HG03196 (cell line): ENCODE measurements around the gene CBX1.
A peak's percentile ranks its signal among the peaks of the same experiment; 100 is the strongest.
"Not testable (repeated sequence)": the region's sequence is repeated elsewhere in the genome, so short reads cannot be mapped to it uniquely, and the experiment has no call there.

ENCODE experiments used
- ATAC-seq: cut with Tn5 transposase; IDR thresholded peaks from one replicate; pipeline ENCODE4 v1.9.1; 2021; ENCODE audit not compliant: unreplicated experiment

The CBX1 gene

DNA sequence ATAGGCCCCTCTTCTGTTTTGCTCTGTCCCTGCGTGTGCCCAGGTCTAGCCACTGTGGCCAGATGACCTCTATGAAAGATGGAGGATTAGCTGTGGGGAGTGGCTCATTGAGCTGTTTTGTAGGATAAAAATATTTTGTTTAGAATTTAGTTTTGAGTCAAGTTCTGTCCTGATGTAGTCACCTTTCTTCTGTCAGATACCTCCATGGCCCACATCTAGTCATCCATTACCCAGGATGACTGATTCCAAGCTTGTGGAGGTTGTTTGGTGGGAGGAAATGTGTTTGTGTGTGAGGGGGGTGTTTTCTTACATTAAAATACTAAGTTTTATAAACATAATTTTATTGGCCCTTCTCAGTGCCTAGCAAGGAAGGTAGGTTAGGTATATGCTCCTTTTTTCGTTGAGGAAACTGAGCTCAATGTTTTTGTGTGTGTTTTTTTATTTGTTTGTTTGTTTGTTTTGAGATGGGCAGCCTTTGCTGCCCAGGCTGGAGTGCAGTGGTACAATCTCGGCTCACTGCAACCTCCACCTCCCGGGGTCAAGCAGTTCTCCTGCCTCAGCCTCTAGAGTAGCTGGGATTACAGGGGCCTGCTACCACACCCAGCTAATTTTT, 22.6 kb upstream of the CBX1 start:
- ATAC-seq = no peak

DNA sequence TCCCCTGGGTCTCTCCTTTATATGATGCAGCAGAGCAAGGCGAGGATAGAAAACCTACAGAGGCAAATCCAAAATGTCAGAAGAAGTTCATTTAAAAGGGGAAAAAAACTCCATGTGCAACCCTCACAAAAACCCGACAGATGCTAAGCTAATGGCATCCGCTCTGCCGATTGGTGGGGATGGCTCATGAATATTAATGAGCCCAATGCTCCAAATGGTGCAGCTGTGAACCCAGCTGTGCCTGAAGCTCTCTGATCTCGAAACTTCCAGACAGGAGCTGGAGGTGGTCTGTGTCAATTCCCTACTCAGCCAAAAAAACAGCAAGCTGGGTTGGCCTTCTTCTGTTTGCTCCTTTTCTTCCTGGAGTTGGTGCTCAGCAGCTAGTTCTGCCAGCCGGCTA, 21.8 kb upstream of the CBX1 start:
- no peak for ATAC-seq

DNA sequence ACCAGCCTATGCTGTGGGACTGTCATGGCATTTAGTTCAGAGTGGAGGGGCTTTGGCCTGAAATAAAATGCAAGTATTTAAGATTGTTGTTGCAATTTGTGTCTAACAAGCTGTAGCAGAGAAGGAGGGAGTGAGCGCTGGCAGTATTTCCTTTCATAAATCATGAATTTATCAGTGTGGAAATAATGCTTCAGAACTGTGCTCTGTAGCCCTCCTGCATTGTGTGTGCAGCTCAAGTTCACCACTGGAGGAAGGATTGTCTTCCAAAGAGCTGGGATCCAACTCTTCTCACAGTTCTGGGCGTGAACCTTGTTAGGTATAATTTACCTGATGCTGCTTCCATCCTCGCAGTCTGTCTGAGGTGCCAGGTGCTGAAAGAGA, 21.4 kb upstream of the CBX1 start:
- no peak for ATAC-seq

DNA sequence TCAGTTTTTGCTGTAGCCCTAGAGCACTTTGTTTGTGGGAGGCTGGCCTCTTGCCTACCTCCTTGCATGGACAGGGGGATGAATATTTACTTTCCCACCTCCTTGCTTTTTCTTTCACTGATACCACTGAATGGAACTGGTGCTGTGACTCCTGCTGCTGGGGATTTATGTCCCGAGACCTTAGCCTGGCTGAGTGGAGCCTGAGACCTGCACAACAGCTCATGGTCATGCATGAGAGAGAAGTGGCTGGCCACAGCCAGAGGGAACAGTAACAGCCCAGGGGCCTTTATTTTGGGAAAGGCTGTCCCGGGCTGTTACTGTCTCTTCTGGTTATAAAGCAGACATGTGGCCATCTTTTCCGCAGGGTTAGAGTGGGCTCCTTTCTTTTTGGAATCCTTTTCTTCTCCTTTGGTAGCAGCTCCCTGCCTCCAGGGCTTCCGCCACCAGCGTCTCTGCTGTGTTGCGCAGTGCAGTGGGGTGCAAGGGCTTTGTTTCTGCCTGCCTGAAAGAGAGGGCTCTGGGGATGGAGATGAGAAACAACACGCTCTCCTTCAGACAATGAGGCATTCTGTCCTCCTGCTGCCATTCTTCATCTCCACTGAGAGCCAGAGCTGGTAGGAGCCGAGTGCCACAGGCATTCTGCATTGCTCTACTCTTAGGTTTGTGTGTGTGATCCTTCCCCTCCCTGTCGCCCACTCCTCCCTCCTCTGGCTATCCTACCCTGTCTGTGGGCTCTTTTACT, 20.8 kb upstream of the CBX1 start:
- ATAC-seq = no peak

DNA sequence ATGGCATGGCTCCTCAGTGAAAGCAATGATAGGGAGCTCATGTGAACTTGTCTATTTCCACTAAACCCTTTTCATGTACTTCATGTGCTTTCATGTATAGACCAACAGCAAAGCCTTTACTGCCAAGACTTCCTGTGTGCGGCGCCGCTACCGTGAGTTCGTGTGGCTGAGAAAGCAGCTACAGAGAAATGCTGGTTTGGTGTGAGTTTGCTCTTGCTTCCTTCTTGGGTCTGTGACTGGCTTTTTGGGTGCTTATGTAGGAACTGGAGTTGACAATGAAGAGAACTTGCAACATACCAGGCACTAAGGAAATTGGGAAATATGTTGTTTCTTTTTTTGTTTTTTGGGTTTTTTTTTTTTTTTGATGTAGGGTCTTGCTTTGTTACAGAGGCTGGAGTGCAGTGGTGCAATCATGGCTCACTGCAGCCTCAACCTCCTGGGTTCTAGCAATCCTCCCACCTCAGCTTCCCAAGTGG, 12.0 kb upstream of the CBX1 start:
- peak; percentile 38 for ATAC-seq

DNA sequence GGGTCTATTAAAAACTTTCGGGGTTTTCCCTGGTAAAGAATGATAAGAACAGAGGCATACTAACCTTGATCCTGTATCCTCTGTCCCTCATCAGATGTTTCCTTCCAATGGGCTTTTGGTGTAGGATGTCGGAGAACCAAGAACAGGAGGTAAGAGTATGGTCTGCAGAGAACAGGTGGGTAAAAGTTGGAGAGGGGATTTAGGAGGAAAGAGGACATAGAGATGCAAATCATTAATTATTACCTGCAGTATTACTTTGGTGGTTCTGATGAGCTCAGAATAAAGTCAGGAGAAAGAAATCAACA, 10.6 kb upstream of the CBX1 start:
- no peak for ATAC-seq

DNA sequence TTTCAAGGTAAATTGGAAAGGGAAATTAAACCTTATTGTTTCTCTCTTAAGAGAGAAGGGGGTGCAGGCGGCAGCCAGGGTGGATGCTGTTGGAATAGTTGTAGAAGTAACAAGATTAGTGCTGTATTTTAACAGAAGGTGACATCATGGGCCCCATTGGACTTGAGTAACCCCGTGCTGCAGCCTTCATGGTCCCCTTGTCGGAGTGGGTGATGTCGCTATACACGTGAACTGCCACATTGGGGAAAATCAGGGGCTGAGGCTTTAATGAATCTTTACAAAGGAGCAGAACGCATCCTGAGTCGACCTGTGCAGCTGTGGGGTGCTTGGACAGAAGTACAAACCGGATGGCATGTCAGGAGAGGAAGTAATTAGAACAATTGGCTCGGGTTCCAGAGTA, 9.5 kb upstream of the CBX1 start:
- ATAC-seq = no peak

DNA sequence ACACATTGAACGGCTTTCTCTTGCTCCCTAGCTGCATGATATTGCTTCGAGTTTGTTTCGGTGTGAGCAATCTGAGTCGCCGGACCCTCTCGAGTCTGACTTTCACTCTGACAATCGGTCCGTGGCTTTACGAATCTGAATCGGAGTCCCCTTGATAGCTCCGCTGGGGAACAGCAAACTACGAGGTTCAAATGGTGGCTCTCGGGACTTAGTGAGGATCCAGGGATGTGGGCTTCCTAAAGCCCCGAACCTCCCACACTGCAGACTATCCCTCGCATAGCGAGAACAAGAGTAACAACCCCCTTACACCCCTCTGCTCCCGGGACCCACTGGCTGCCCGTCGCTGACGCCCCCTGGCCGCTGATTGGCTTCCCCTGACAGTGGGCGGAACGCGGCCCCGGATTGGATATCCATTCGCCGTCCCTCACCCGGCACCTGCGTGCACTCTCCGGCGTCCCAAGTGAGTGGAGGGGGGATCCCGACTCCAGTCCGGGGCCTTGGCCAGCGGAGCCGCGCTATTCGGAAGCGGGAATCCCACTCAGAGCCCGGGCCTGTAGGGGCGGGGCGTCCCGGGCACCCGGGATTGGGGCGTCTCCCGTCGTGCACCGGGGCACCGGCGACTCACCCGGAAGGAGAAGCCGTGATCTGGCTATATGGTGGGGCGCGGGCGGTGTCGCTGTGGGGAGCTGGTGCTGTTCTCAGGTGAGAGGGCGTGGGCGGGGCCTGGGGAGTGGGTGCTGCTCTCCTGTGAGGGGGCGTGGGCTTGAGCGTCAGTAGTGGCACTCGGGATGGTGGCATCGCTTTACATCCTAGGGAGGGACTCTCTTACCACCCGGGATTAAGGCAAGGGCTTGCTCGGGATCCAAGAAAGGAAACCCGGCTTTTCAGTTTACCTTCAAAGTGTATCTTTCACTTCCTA, 6.1 kb upstream of the CBX1 start, which contains the start of gene SNX11:
Gene SNX11, plus strand, starts transcription at position 630 of the 919 bp plus-strand sequence. CDS start 4,278 bp downstream, outside the sequence.
- peak; percentile 73 for ATAC-seq

DNA sequence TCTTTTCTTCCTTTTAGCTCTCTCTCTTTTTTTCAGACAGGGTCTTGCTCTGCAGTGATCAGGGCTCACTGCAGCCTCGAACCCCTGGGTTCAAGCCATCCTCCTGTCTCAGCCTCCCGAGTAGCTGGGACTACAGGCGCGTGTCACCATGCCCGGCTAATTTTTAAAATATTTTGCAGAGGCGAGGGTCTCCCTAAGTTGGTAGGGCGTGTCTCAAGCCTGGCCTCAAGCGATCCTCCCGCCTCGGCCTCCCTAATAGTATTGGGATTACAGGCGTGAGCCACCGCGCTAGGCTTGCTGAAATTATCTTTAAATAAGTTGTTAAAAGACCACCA, 5.5 kb upstream of the CBX1 start:
- no peak for ATAC-seq

DNA sequence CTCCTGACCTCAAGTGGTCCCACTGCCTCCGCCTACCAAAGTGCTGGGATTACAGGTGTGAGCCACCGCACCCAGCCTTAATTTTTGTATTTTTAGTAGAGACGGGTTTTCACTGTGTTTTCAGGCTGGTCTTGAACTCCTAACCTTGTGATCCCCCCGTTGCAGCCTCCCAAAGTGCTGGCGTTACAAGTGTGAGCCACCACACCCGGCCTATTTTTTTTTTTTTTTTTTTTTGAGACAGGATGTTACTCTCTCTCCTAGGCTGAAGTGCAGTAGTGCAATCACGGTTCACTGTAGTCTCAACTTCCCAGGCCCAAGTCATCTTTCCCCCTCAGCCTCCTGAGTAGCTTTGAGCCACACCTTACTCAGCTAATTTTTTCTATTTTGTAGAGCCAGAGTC, 3.2 kb upstream of the CBX1 start:
- ATAC-seq = no peak

DNA sequence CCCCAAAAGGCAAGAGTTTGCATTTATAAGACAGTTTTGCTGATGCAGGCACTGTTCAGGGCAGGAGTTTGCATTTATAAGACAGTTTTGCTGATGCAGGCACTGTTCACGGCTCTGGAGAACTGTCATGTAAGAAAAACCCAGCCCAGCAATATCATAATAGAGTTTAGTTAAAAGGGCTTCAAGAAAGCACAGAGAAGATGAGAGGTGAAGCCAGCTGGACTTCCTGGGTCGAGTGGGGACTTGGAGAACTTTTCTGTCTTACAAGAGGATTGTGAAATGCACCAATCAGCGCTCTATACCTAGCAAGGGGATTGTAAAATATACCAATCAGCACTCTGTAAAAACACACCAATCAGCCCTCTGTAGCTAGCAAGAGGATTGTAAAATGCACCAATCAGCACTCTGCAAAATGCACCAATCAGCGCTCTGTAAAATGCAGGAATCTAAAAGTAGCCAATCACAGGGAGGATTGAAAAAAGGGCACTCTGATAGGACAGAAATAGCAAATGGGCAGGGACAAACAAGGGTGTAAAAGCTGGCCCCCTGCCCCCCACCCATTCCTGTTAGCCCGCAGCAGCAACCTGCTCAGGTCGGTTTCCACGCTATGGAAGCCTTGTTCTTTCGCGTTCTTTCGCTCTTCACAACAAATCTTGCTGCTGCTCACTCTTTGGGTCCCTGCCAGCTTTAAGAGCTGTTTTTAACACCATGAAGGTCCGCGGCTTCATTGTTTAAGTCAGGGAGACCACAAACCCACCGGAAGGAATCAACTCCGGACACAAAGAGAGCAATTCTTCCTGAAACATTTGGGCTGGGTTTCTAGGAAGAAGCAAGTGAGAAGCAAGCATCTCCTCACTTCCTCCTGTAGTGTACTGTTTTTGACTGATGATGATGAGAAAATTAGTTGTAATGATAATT, 1.8 kb upstream of the CBX1 start:
- no peak for ATAC-seq

DNA sequence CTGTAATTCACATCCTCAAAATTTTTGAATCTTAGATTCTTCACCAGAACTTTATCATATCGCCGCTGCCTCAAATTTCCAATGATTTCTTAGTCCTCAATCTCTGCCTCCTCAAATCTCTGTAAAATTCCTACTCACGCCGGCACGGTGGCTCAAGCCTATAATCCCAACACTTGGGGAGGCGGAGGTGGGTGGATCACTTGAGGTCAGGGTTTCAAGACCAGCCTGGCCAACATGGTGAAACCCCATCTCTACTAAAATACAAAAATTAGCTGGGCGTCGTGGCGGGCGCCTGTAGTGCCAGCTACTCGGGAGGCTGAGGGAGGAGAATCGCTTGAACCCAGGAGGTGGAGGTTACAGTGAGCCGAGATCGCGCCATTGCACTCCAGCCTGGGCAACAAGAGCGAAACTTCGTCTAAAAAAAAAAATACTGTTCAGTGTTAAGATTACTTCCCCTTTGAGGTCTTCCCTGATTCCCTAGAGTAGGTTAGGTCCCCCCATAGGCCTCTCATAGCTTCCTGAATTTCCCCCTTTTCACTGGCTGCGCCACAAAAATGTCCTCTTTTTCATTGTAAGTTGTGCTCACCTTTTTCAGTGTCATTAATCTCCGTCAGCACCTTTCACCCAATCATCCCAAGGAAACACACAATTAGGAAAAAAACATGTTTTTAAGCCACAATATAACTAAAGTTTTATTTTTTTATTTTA, 919 bp upstream of the CBX1 start:
- ATAC-seq = no peak

DNA sequence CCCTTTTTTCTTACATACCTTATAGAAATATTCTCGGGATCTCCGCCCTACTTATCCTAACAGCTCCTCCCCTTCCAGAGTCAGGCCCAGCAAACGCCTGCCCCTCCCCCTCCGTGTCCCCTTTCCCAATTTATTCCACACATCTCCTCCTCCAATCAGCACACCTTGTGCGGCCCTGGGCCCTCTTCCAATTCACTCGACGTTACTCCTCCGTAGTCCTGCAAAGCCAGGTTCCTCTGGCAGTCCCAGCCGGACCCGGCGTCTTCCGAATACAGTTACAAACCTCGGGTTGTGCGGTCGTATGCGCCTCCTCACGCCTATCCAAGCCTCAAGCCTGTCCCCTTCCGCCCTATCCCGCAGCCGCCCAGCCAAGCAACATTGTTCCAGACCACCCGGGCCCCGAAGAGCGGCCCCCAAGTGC, 677 bp downstream of the CBX1 start:
- ATAC-seq = peak; percentile 3

DNA sequence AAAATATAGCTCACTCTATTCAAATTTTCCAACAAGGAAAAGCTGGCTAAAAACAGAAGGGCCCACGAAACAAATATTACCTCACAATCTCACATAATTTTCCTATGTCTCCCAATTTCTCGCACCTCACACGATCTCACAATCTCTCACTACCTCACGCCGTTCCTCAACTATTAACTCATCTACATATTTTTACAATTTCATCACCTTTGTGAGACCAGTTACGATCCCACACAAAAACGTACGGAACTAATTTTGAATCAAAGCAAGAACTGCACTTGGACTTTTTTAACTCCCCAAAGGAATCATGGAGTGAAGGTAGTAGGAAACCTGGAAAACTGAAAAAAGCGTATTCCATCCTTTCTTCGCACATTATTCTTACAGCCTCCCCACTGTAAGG, 1.1 kb downstream of the CBX1 start:
- ATAC-seq = no peak

DNA sequence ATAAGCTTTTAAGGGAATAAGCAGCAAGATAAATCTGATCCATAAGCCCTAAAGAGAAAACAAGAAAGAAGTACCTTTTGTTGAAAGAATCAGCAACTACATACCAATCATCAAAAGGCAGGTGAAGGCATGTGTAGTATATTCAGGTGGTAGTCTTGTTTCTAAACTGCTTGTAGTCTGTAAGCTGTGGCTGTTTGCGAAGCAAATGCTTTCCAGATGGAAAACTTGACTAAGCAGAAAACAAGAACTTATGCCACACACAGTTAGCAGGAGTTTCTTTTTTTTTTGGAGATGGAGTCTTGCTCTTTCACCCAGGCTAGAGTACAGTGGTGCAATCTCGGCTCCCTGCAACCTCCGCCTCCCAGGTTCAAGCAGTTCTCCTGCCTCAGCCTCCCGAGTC, 5.7 kb downstream of the CBX1 start:
- ATAC-seq = no peak

DNA sequence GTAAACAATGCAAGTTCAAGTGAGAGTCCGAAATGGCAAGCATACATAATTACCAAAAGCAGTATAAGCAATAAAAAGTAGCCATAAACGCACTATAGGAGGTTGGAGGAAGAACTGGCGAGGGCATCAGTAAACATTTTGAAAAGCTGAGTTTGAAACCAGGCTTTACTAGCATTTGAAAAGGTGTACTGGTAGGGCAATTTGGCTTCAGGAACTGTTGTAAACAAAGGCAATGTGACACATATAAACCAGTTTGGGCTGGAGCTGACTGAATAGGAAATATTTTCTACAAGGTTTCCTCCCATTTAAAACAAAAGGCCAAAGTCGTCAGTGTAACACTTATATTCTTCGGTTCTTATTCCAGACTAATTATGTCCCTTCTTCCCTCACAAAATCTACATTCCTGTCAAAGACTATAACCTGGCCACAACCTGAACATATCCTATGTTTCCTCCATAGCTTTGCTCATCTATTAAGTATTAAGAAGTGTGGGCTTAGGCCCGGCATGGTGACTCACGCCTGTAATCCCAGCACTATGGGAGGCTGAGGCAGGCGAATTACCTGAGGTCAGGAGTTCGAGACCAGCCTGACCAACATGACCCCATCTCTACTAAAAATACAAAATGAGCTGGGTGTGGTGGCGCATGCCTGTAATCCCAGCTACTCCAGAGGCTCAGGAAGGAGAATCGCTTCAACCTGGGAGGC, 7.8 kb downstream of the CBX1 start:
- no peak for ATAC-seq

DNA sequence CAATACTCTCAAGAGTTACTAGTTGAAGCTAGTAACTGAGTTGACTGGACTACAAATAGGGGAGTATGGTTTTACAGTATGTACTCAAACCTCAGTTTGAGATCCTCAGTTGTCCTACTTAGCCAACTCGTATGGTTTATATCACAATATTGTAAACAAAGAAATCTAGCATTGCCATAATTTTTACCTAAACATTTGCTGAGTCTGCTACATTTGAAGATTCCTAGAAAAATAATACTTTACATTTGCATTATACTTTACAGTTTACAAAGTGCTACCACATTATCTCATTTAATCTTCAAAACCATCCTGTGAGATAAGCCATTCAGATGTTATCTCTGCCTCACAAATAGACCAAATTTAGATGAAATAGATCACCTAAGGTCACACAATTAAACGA, 16.3 kb downstream of the CBX1 start:
- ATAC-seq = no peak

DNA sequence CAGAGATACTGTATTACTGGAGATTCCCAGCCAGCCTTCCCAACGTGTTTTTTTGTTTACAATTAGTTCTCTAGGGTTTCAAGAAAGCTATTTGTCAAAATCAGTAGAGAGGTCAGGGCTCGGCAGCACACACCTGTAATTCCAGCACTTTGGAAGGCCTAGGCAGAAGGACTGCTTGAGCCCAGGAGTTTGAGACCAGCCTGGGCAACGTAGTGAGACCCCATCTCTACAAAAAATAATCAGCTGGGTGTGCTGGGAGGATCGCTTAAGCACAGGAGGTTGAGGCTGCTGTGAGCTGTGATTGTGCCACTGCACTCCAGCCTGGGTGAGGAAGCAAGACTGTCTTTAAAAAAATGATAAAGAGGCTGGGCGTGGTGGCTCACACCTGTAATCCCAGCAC, 19.4 kb downstream of the CBX1 start:
- ATAC-seq = no peak

DNA sequence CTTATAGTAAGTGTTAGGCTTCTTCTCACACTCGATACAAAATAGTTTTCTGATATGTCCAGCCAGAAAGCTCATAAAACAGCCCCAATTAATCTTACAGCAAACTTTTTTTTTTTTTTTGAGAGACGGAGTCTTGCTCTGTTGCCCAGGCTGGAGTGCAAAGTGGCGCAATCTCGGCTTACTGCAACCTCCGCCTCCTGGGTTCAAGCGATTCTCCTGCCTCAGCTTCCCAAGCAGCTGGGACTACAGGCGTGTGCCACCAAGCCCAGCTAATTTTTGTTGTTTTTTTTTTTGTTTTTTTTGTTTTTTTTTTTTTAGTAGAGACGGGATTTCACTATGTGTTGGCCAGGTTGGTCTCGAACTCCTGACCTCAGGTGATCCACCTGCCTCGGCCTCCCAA, 24.1 kb downstream of the CBX1 start:
- not testable (repeated sequence) for ATAC-seq
